ENCODE results near the gene EDIL3. TPM values are rescaled to one million over a fixed set of nuclear protein-coding genes. Genes with fewer than 3 reads are reported as not detected.

Gene EDIL3
- total RNA-seq, 2 experiments from 2014 or later, result not detected

DNA sequence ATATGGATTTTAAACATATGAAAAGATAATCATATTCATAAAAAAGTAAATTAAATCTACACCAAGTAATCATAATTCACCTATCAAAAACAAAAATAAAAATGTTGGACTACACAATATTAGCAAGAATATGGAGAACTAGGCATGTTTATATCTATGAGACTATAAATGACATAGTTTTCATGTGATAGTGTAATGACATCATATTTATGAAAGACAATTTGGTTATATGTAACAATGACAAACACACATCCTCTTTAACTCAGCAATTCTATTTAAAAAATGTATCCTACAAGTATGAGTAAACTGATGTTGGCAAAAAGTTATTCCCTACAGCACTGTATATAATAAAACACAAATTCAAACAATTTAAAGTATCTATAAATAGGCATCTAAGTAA is 312.3 kb downstream of the EDIL3 start:
- CTCF ChIA-PET, result no interaction called here
- TF ChIP-seq, protein P1, sequence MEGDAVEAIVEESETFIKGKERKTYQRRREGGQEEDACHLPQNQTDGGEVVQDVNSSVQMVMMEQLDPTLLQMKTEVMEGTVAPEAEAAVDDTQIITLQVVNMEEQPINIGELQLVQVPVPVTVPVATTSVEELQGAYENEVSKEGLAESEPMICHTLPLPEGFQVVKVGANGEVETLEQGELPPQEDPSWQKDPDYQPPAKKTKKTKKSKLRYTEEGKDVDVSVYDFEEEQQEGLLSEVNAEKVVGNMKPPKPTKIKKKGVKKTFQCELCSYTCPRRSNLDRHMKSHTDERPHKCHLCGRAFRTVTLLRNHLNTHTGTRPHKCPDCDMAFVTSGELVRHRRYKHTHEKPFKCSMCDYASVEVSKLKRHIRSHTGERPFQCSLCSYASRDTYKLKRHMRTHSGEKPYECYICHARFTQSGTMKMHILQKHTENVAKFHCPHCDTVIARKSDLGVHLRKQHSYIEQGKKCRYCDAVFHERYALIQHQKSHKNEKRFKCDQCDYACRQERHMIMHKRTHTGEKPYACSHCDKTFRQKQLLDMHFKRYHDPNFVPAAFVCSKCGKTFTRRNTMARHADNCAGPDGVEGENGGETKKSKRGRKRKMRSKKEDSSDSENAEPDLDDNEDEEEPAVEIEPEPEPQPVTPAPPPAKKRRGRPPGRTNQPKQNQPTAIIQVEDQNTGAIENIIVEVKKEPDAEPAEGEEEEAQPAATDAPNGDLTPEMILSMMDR (IDR thresholded peaks at IDR 0.05), result no peak
- Histone ChIP-seq H3K27ac (ENCODE audit: low read depth in 1 of 2, low read length in 2 of 2) (no peak overlapping the region), H3K9me3 (ENCODE audit: control insufficient read depth in 1 of 2, insufficient read depth in 1 of 2, low read length in 2 of 2) (peaks cover 0 to 10% of the 10 kb centered on the region in 2 experiments), H3K27me3 (ENCODE audit: control insufficient read depth in 1 of 2, insufficient read depth in 2 of 2, low read length in 2 of 2) (no peaks in the 10 kb centered on the region), H3K4me1 (ENCODE audit: insufficient read depth, low read length) (no peaks in the 10 kb centered on the region), H3K36me3 (ENCODE audit: insufficient read depth, low read length) (no peaks in the 10 kb centered on the region), H3K4me3 (ENCODE audit: low read length) (no peak overlapping the region)
- DNase-seq, result no peak
- H3K4me3 Mint-ChIP-seq, result no peak overlapping the region
- H3K4me1 Mint-ChIP-seq (ENCODE audit: low read depth), result no peaks in the 10 kb centered on the region
- H3K27ac Mint-ChIP-seq, result no peak overlapping the region
- POLR2A ChIA-PET, result no interaction called here
- H3K36me3 Mint-ChIP-seq (ENCODE audit: low read depth), result no peaks in the 10 kb centered on the region
- H3K27me3 Mint-ChIP-seq, result no peaks in the 10 kb centered on the region
- no peak for ATAC-seq (ENCODE audit: poor library complexity)
- H3K9me3 Mint-ChIP-seq, result peaks cover 5% of the 10 kb centered on the region
- intact Hi-C loops (cut with DNase I, micrococcal nuclease), result no loop called here

DNA sequence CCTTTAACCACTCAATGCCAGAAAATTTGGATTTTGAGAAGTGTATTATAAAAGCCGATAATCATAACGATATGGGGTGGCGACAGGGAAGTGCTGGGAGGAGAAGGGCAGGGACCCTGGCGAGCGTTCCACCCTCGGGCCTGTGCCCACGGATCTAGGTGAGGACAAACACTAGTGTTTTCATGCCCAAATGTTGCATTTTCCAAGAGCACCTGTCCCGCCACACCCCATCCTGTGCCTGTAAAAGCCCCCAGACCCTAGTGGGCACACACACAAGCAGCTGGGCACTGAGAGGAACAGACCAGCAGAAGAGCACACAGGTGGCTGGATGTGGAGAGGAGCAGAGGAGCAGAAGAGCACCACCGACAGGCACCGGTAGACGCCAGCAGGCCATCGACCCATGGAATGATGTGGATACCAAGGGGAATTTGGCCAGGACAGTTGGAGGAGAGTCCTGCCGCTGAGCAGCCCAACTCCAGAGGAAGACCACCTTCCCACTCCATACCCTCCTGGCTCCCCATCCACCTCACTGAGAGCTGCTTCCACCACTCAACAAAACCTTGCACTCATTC is 315.0 kb downstream of the EDIL3 start:
- intact Hi-C loops (cut with DNase I, micrococcal nuclease), result no loop called here
- TF ChIP-seq, protein P1 (IDR thresholded peaks at IDR 0.05), result no peak
- Histone ChIP-seq H3K27me3 (ENCODE audit: control insufficient read depth in 1 of 2, insufficient read depth in 2 of 2, low read length in 2 of 2) (no peaks in the 10 kb centered on the region), H3K9me3 (ENCODE audit: control insufficient read depth in 1 of 2, insufficient read depth in 1 of 2, low read length in 2 of 2) (peaks cover 0 to 7% of the 10 kb centered on the region in 2 experiments), H3K4me1 (ENCODE audit: insufficient read depth, low read length) (no peaks in the 10 kb centered on the region), H3K4me3 (ENCODE audit: low read length) (no peak overlapping the region), H3K36me3 (ENCODE audit: insufficient read depth, low read length) (no peaks in the 10 kb centered on the region), H3K27ac (ENCODE audit: low read depth in 1 of 2, low read length in 2 of 2) (no peak overlapping the region)
- no peak overlapping the region for H3K27ac Mint-ChIP-seq
- DNase-seq, result no peak
- CTCF ChIA-PET, result no interaction called here
- ATAC-seq (ENCODE audit: poor library complexity), result no peak
- no peaks in the 10 kb centered on the region for H3K4me1 Mint-ChIP-seq (ENCODE audit: low read depth)
- H3K9me3 Mint-ChIP-seq, result peaks cover 5% of the 10 kb centered on the region
- no peaks in the 10 kb centered on the region for H3K36me3 Mint-ChIP-seq (ENCODE audit: low read depth)
- POLR2A ChIA-PET, result no interaction called here
- no peak overlapping the region for H3K4me3 Mint-ChIP-seq
- no peaks in the 10 kb centered on the region for H3K27me3 Mint-ChIP-seq

DNA sequence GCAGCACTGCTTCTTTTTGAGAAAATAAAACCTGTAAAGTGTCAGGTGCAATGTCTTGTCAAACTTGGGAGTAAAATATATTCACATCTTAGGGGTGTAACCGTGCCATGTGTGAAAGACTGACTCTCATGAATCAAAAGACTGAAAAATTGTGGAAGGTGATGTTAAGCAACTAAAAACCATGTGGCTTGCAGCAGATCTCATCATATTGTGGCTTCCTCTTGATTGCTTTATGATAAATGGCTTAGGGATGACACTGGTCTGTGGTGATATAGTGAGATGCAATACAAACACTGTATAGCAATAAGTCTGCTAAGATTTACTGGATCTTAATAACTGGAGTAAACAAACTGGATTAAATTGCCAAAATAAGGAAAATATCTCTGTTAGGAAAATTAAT is 321.6 kb downstream of the EDIL3 start:
- no peak overlapping the region for H3K4me3 ChIP-seq (ENCODE audit: low read length)
- no peaks in the 10 kb centered on the region for H3K27me3 ChIP-seq (ENCODE audit: control insufficient read depth in 1 of 2, insufficient read depth in 2 of 2, low read length in 2 of 2)
- POLR2A ChIA-PET, result no interaction called here
- Mint-ChIP-seq H3K4me3 (no peak overlapping the region), H3K27ac (no peak overlapping the region), H3K4me1 (ENCODE audit: low read depth) (no peaks in the 10 kb centered on the region), H3K9me3 (no peaks in the 10 kb centered on the region), H3K36me3 (ENCODE audit: low read depth) (no peaks in the 10 kb centered on the region), H3K27me3 (no peaks in the 10 kb centered on the region)
- no peaks in the 10 kb centered on the region for H3K36me3 ChIP-seq (ENCODE audit: insufficient read depth, low read length)
- intact Hi-C loops (cut with DNase I, micrococcal nuclease), result no loop called here
- CTCF ChIA-PET, result no interaction called here
- ATAC-seq (ENCODE audit: poor library complexity) (no peak), DNase-seq (no peak)
- TF ChIP-seq, protein P1 (IDR thresholded peaks at IDR 0.05), result no peak
- no peak overlapping the region for H3K27ac ChIP-seq (ENCODE audit: low read depth in 1 of 2, low read length in 2 of 2)
- H3K9me3 ChIP-seq (ENCODE audit: control insufficient read depth in 1 of 2, insufficient read depth in 1 of 2, low read length in 2 of 2), result no peaks in the 10 kb centered on the region
- no peaks in the 10 kb centered on the region for H3K4me1 ChIP-seq (ENCODE audit: insufficient read depth, low read length)

Measured in CD4-positive, alpha-beta T cell (primary cell).